HepG2 (cell line): ENCODE measurements around the gene UBE2QL1. TPM values are rescaled to one million over a fixed set of nuclear protein-coding genes. Genes with fewer than 3 reads are reported as not detected.

ENCODE experiments used
- ATAC-seq: fragments of 200-7000 bp; cut with Tn5 transposase; 3 replicates; pipeline ENCODE4 v1.9.1; 2020; ENCODE audit warnings: mild to moderate bottlenecking, moderate library complexity
- BruUV-seq: library from RNA; stranded (reverse); fragments of 400-500 nt; replicated peaks from 2 replicates; lab custom pipeline; 2021; lab: Mats Ljungman, UMichigan
- CTCF ChIA-PET: fragments of 300-600 bp; formaldehyde crosslinking; extraction: SDS; loops from one replicate; lab custom pipeline; 2021; ENCODE audit warnings: low total read pairs, inconsistent platforms, low intra/inter-chr PET ratio; lab: Yijun Ruan, JAX
- POLR2A ChIA-PET: fragments of 350-600 bp; sonication (Branson Sonifier 250); formaldehyde crosslinking; loops from one replicate; lab custom pipeline; 2020; ENCODE audit warnings: antibody characterized with exemption, inconsistent platforms; lab: Yijun Ruan, JAX
- DNase-seq: peaks from one replicate; pipeline ENCODE4 v3.0.0-alpha.2; 2015; ENCODE audit warnings: low spot score
- FAIRE-seq: peaks from 3 replicates; lab custom pipeline; 2011; peaks lifted over from hg19 to GRCh38; lab: Jason Lieb, UNC
- H2AFZ ChIP-seq: one replicate; pipeline ENCODE4 v1.6.1; 2011; ENCODE audit warnings: low read length, inconsistent platforms
- H3K27ac ChIP-seq: fragments of 300-600 bp; 3 replicates; pipeline ENCODE4 v1.8.0; 2011; ENCODE audit warnings: mixed run types, mild to moderate bottlenecking, mixed read lengths, low read length, inconsistent platforms; ENCODE audit not compliant: insufficient read depth; ENCODE audit errors: extremely low read length
- H3K27me3 ChIP-seq, 2 experiments: fragments of 200-600 bp in 1 of 2; 2 replicates in 1 of 2; 3 replicates in 1 of 2; pipeline versions ENCODE4 v1.6.0 to v1.8.0; 2011; ENCODE audit warnings: low read length in 2 of 2, mild to moderate bottlenecking in 2 of 2, moderate library complexity in 2 of 2, inconsistent platforms in 1 of 2; ENCODE audit not compliant: insufficient read depth in 2 of 2, control insufficient read depth in 1 of 2
- H3K36me3 ChIP-seq, 2 experiments: fragments of 200-600 bp in 1 of 2; replicated peaks in 1 of 2; 2 replicates in 1 of 2; 3 replicates in 1 of 2; pipeline versions ENCODE4 v1.5.1 to v1.8.0; 2011; ENCODE audit warnings: low read length in 2 of 2, inconsistent platforms in 1 of 2; ENCODE audit not compliant: insufficient read depth in 2 of 2, control insufficient read depth in 1 of 2
- H3K4me1 ChIP-seq: 2 replicates; pipeline ENCODE4 v1.5.1; 2012; ENCODE audit warnings: low read length, inconsistent platforms; ENCODE audit not compliant: insufficient read depth
- H3K4me2 ChIP-seq: 2 replicates; pipeline ENCODE4 v1.6.0; 2011; ENCODE audit warnings: low read depth, low read length, inconsistent platforms
- H3K4me3 ChIP-seq, 3 experiments: fragments of 200-600 bp in 1 of 3; sonication (generic), shearing (Covaris generic) in 1 of 3; replicated peaks in 1 of 3; 2 replicates each; pipeline ENCODE4 v1.5.1; 2011 to 2016; ENCODE audit warnings: low read length in 3 of 3, inconsistent platforms in 2 of 3, low read depth in 2 of 3, mild to moderate bottlenecking in 2 of 3, control low read depth in 1 of 3, mixed read lengths in 1 of 3; ENCODE audit not compliant: insufficient read depth in 1 of 3
- H3K79me2 ChIP-seq: one replicate; pipeline ENCODE4 v1.6.1; 2011; ENCODE audit warnings: low read length, inconsistent platforms; ENCODE audit not compliant: insufficient read depth
- H3K9ac ChIP-seq: 2 replicates; pipeline ENCODE4 v1.6.0; 2011; ENCODE audit warnings: mild to moderate bottlenecking, low read depth, low read length, inconsistent platforms; ENCODE audit not compliant: insufficient read depth
- H3K9me3 ChIP-seq: 2 replicates; pipeline ENCODE4 v1.5.1; 2012; ENCODE audit warnings: mild to moderate bottlenecking, low read length
- H4K20me1 ChIP-seq: 2 replicates; pipeline ENCODE4 v1.6.0; 2011; ENCODE audit warnings: inconsistent platforms, mild to moderate bottlenecking, low read length, moderate library complexity; ENCODE audit not compliant: insufficient read depth
- EP300 ChIP-seq, 3 experiments: sonication (generic) in 1 of 3; formaldehyde crosslinking in 1 of 3; IDR thresholded peaks; 2 replicates each; pipeline versions ENCODE4 v1.5.1 to v1.6.1; 2011 to 2020; ENCODE audit warnings: low read depth in 2 of 3, low read length in 2 of 3, borderline replicate concordance in 1 of 3, improper control_type of control experiment in 1 of 3, mild to moderate bottlenecking in 1 of 3, missing genetic modification reagents in 1 of 3, moderate library complexity in 1 of 3
- GTF3A ChIP-seq: sonication (generic); formaldehyde crosslinking; conservative IDR thresholded peaks from 2 replicates; pipeline ENCODE4 v1.4.0; 2020; ENCODE audit warnings: mild to moderate bottlenecking, missing genetic modification reagents
- ZBTB21 ChIP-seq: sonication (generic); formaldehyde crosslinking; IDR thresholded peaks from 2 replicates; pipeline ENCODE4 v1.4.0; 2020; ENCODE audit warnings: missing genetic modification reagents
- ZBTB26 ChIP-seq: IDR thresholded peaks from 2 replicates; pipeline ENCODE4 v1.6.1; 2016; ENCODE audit warnings: missing compliant biosample characterization, missing genetic modification reagents, borderline replicate concordance
- ZNF549 ChIP-seq: sonication (generic); formaldehyde crosslinking; IDR thresholded peaks from 2 replicates; pipeline ENCODE4 v1.5.0; 2020; ENCODE audit warnings: missing genetic modification reagents
- ZNF781 ChIP-seq: sonication (generic); formaldehyde crosslinking; IDR thresholded peaks from 2 replicates; pipeline ENCODE4 v1.5.1; 2020; ENCODE audit warnings: borderline replicate concordance, mild to moderate bottlenecking, missing genetic modification reagents; ENCODE audit errors: not compliant biosample characterization
- ZNF816 ChIP-seq: sonication (generic); formaldehyde crosslinking; IDR thresholded peaks from 2 replicates; pipeline ENCODE4 v1.8.0; 2022; ENCODE audit warnings: missing genetic modification reagents, mild to moderate bottlenecking, borderline replicate concordance
- WGBS: methylation state at CpG from one replicate; pipeline ENCODE4 v1.1.6; 2017; ENCODE audit warnings: low lambda C conversion rate; 5-methylcytosine and 5-hydroxymethylcytosine counted together
- in situ Hi-C: cut with HindIII; loops from 2 replicates; pipeline ENCODE4 v1.10.0; 2017; ENCODE audit warnings: low pct_unique_long_range_greater_than_20kb; ENCODE audit not compliant: extremely low pct_ligation_motif_present
- intact Hi-C: fragments of 100-400 bp; cut with micrococcal nuclease; formaldehyde crosslinking; loops from one replicate; pipeline ENCODE4 v1.10.0; 2022; ENCODE audit not compliant: unreplicated experiment
- polyA plus RNA-seq, 8 experiments: library from polyadenylated mRNA; depleted of rRNA in 3 of 8; stranded (reverse) in 7 of 8; unstranded in 1 of 8; fragments of >200 nt; fragmentation: Illumina TruSeq in 4 of 8; extraction: Trizol in 4 of 8; gene quantifications; 2 replicates each; pipeline versions ENCODE4 v1.2.1 to v1.2.3, GENCODE V29; 2011 to 2016; ENCODE audit warnings: low read depth in 4 of 8, missing spikeins in 1 of 8, mixed read lengths in 1 of 8; ENCODE audit not compliant: insufficient read depth in 1 of 8
- total RNA-seq, 5 experiments: library from RNA; depleted of rRNA; stranded (reverse); fragments of >200 nt; fragmentation: Illumina TruSeq; extraction: Trizol; gene quantifications; 2 replicates each; pipeline ENCODE4 v1.2.3, GENCODE V29; 2016; ENCODE audit warnings: low read depth in 1 of 5
- TF ChIP-seq, protein P1 (sequence below): sonication (generic); formaldehyde crosslinking; IDR thresholded peaks from 2 replicates; pipeline ENCODE4 v1.8.1; 2022; ENCODE audit warnings: mild to moderate bottlenecking, missing genetic modification reagents
- TF ChIP-seq, protein P2 (sequence below): sonication (generic); formaldehyde crosslinking; IDR thresholded peaks from 2 replicates; pipeline ENCODE4 v1.4.0; 2020; ENCODE audit warnings: missing genetic modification reagents, borderline replicate concordance

UBE2QL1 gene
- total and polyA plus RNA-seq, 2 of the 13 experiments (the other 11 are each of a cell fraction or from before 2014, with no cell fraction given): not detected

DNA sequence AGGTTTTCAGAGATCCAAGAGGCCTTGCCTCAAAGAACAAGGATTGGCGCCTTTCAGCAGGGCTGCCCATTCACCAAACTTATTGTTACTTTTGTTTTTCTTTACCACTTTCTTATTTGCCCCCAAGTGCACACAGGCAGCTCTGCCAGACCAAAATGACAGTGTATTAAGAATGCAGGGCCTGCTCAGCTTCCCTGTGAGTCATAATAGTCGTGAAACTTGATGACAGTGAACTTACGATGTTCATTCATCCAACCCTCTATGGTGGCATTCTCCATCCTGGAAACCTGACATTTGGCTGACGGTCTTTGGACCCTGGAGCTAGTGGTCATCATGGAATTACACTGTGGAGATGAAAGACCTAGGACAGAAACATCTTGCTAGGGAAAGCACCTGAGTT lies 44.3 kb downstream of the UBE2QL1 start:
- no peak overlapping the region for H3K9ac ChIP-seq
- intact Hi-C loops: no loop called here
- no peaks in the 10 kb centered on the region for H3K9me3 ChIP-seq
- peaks cover 23% of the 10 kb centered on the region for H3K4me1 ChIP-seq
- POLR2A ChIA-PET: no interaction called here
- 24% methylated on average over 4 of the region's 4 CpGs for WGBS
- no peak overlapping the region for H2AFZ ChIP-seq
- peaks cover 0 to 34% of the 10 kb centered on the region in 2 experiments; a peak in 3 of 5 replicates for H3K27me3 ChIP-seq
- ATAC-seq (no peak), DNase-seq (no peak), FAIRE-seq (no peak)
- no peak overlapping the region for H3K27ac ChIP-seq
- in situ Hi-C loops: no loop called here
- H3K36me3 ChIP-seq: no peaks in the 10 kb centered on the region
- H3K4me2 ChIP-seq: no peak overlapping the region
- CTCF ChIA-PET: no interaction called here
- no peak overlapping the region for H3K4me3 ChIP-seq
- H3K79me2 ChIP-seq: no peaks in the 10 kb centered on the region
- no peaks in the 10 kb centered on the region for H4K20me1 ChIP-seq
- BruUV-seq: no TSS peak
- no peak for TF ChIP-seq ZBTB26 (CRISPR knock-in tag)
- no peak for TF ChIP-seq ZNF781 (CRISPR knock-in tag)
- TF ChIP-seq, protein P1, sequence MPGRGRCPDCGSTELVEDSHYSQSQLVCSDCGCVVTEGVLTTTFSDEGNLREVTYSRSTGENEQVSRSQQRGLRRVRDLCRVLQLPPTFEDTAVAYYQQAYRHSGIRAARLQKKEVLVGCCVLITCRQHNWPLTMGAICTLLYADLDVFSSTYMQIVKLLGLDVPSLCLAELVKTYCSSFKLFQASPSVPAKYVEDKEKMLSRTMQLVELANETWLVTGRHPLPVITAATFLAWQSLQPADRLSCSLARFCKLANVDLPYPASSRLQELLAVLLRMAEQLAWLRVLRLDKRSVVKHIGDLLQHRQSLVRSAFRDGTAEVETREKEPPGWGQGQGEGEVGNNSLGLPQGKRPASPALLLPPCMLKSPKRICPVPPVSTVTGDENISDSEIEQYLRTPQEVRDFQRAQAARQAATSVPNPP (CRISPR knock-in tag): no peak
- TF ChIP-seq ZNF816 (CRISPR knock-in tag): no peak
- TF ChIP-seq GTF3A: no peak
- no peak for TF ChIP-seq ZBTB21 (CRISPR knock-in tag)
- TF ChIP-seq, protein P2, sequence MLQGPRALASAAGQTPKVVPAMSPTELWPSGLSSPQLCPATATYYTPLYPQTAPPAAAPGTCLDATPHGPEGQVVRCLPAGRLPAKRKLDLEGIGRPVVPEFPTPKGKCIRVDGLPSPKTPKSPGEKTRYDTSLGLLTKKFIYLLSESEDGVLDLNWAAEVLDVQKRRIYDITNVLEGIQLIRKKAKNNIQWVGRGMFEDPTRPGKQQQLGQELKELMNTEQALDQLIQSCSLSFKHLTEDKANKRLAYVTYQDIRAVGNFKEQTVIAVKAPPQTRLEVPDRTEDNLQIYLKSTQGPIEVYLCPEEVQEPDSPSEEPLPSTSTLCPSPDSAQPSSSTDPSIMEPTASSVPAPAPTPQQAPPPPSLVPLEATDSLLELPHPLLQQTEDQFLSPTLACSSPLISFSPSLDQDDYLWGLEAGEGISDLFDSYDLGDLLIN (CRISPR knock-in tag): no peak
- TF ChIP-seq EP300 (IDR thresholded peaks at IDR 0.05; ENCODE audit: low read depth in 2 of 2, low read length in 2 of 2): no peak
- no peak for TF ChIP-seq EP300 (CRISPR knock-in tag; IDR thresholded peaks at IDR 0.05; ENCODE audit: borderline replicate concordance)
- TF ChIP-seq ZNF549: no peak
